Stimulated activated CD4-positive, alpha-beta T cell treated with anti-CD3 and anti-CD28 coated beads, TNF-alpha, amount 100 ng/mL, for 24 hours (primary cell): ENCODE measurements around the gene HTATSF1.

Source experiments
- DNase-seq, 3 experiments: peaks; one replicate each; pipeline ENCODE4 v3.0.0-alpha.2; 2020; ENCODE audit warnings: low read depth in 3 of 3

HTATSF1 gene

DNA sequence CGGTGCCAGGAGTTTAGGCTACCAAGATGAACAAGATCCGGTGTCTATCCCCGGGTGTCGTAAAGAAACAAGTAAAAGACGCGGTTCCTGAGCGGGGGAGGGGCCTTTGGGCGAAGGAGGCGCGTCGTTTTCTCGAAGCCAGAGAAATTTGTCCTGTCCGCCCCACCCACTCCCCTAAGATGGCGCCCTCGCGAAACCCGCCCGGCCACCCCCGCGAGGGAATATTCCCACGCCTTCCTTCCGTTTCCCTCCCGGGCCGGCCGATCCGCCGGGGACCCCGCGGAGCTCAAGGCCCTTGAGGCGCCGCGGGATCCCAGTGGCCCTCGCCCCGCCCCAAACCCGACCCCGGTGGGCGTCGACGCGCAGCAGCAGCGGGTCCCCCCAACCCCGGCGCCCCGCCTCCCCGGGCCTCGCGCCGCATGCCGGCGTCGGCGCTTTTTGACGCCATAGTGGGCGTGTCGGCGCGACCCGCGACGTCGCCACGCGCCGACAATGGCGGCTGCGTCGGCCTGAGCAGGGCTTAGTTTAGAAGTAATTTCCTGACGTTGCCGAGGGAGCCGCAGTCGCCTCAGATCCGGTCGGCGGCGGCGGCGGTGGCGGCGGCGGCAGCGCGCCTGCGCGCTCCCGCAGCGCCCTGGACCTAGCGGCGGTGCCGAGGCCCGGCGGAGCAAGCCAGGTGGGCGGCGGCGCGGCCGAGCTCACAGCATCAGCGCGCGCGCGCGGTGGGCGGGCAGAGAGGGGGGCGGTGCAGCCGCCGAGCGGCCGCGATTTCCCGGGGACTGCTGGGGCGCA, 432 bp upstream of the HTATSF1 start:
- peak; percentile 66 to 83 (median 70) for DNase-seq

DNA sequence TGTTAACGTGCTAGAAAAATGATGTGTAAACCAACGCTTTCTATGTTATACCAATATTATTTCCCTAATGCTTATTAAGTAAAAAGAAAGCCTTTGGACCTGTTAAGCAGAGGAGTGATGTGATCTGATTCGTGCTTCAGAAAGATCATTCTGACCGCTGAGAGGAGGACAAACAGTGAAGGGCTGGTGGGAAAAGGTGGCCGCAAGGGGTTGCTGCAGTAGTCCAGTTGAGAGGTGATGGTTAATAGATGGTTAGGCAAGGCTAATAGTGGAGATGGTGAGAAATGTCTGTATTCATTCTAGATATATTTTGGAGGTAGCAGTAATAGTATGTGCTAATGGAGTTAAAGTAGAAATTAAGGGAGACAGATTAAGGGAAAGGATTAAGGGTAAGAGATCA, 21.7 kb downstream of the HTATSF1 start:
- no peak for DNase-seq

DNA sequence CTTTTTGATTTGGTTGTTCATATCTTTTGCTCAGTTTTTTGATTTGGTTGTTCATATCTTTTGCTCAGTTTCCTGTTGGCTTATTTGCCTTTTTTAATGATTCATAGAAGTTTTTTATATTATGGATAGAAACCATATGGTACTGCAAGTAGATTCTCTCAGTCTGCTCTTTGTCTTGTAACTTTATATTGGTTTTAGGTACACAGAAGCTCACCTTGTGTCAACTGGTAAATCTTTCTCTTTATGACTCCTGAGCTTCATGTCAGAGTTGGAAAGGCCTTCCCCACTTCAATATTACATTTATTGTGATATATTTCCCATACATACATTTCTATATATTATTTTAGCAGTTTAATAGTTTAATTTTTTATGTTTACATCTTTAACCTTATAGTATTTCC, 26.4 kb downstream of the HTATSF1 start:
- DNase-seq, result no peak

DNA sequence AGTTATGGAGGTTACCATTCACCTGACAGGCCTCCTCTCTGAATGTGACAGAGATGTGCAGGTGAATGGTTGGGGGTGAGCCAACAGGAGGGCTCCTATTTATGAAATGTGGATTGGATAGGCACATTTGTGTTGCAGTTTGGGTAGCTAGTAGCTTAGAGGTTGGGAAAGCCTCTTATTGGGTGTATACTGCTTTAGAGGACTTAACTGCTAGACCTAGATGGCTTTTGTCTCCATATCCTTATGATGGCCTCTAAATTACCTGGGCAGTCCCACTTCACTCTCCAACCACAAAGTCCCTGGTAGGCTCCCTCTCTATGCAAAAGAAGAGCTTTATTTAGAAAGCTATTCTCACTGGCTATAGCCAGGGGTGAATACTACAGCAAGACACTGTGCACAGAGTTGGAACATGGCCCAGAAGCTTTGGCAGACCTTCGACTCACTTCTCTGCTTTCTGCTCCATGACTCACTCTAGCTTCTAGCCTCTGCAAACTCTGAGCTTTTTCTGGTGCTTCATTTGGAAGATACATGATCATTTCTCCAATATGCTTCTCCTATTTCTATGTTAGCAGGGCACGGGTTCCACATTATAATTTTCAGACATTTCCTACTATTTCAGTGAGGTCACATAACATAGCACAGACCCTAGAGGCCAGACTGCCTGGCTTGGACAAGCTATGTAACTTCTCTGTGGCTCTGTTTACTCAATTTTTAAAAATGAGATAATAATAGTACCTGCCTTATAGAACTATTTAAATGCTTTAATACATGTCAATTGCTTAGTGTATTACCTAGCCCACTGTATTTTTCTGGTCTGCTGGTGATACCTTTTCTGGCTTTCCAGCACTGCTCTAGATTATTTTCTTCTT, 28.6 kb downstream of the HTATSF1 start:
- DNase-seq, result no peak

DNA sequence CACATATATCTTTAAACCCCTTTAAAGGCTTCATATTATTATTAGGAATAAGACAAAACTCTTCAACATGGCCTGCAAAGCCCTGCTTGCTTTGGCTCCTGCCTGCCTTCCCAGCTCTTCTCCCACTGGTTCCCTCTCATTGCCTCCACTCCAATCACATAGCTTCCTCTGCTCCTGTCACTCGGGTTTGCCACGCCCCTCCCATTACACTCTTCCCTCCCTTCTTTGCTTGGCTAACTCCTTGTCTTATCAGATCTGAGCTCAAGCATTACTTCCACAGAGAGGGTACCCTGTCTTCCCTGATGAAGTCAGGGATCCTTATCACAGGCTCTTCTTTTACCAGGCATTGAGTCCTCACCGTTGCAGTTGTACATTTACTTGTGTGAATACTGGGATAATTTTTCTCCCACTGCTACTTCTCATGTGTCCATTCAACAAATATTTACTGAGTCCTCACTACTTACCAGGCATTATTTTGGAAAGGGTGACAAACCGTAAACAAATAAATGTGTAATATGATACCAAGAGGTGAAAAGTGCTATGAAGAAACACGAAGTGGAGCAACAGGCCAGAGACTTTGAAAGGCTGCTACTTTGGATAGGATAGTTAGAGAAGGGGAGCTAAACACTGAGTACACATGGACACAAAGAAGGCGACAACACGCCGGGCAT, 31.4 kb downstream of the HTATSF1 start:
- DNase-seq, result no peak

DNA sequence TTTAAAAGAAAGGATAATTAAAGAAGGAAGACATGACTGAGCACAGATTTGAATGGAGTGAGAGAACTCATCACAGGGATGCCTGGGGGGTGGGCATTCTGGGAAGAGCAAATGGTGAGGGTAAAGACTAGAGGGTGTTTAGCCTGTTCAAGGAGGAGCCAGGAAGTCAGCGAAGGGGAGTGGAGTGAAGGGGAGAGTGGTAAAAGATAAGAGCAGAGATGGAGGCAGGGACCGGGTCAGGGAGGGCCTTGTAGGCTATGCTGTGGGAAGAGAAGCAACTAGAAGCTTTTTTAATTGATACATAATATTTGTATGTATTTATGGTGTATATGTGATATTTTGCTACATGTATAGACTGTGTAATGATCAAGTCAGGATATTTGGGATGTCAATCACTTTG, 32.4 kb downstream of the HTATSF1 start:
- DNase-seq, result no peak

DNA sequence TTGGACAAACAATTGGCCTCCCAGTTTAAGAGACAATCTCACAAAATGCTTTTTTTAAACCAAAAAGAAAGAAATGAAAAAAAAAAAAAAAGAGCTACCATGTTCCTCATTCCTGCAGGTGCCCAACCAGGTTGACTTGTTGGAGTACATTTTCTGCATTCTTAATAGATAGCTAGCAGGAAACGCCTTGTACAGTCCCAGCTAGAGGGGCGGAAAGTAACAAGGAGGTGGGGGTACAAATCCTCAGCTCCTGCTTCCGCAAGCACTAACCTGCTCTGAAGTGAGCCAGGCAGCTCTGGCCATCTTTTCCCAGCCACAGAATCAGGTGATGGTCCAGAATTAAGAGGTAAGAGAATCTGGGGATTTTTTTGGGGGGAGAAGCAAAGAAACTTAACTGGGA, 34.6 kb downstream of the HTATSF1 start, which contains the start of gene VGLL1:
VGLL1 (plus strand) TSS at position 265 of the 400 bp plus-strand sequence. CDS start 3,806 bp downstream, outside the sequence.
- no peak for DNase-seq

DNA sequence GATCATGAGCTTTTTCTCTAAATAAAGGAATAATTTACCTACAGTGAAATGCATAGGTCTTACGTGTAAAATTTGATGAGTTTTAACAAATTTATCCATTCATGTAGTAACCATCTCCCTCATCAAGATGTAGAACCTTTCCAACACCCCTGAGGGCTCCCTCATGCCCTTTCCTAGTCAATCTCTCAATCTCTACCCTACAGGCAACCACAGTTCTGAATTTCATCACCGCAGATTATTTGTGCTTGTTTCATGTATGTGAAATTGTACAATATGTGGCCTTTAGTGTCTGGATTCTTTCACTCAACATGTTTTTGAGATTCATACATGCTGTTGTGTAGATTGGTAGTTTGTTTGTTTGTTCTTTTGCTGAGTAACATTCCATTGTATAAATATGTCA, 36.7 kb downstream of the HTATSF1 start:
- DNase-seq, result no peak

DNA sequence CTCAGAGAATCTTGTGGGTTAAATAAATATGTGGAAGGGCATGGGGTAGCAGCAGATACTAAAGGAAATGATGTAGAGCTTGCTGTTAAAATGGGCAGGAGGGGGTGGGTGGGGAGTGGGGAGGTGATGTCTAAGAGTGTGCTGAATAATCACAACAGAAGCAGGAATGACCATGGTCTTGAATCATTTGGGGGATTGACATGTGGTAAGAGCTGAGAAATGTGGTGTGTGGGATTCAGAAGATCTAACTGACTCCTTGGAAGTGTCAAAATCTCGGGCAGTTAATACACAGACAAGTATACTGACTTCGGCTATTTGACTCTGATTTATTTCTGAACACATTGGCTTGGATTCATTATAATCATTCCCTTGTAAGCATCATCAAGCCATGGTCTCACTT, 41.4 kb downstream of the HTATSF1 start:
- DNase-seq, result no peak

DNA sequence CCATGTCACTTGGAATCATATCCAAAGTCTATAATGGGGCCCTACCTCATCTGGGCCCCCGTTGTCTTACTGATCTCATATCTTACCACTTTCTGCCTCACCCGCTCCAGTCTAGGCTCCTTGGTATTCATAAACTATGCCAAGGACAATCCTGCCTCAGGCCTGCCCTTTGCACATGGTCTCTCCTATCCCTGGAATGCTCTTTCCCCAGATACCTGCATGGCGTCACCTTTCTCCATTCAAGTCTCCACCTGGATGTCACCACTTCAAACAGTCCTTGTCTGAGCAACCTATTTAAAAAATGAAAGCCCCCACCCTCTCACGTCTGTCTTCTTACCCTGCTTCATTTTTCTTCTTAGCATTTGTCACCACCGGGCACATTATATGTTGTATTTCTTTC, 42.8 kb downstream of the HTATSF1 start:
- DNase-seq, result no peak

DNA sequence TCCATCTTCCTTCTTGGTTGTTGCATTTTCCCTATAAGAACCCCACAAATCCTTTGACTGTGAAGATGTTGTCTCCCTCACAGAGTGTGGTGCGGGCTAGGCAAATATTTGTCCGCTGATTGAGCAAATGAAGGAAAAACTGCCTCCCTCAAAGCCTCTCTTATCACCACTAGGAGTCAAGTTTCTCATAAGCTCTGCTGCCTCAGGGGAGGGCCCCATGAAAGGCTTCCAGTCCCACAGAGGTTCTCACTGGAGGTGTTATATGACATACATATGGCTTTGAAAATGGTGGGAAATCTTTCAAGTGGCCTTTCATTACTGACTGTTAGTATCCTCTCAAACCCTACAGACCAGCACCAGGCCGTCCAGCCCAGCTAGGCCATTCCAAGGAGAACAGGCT, 43.9 kb downstream of the HTATSF1 start:
- no peak for DNase-seq

DNA sequence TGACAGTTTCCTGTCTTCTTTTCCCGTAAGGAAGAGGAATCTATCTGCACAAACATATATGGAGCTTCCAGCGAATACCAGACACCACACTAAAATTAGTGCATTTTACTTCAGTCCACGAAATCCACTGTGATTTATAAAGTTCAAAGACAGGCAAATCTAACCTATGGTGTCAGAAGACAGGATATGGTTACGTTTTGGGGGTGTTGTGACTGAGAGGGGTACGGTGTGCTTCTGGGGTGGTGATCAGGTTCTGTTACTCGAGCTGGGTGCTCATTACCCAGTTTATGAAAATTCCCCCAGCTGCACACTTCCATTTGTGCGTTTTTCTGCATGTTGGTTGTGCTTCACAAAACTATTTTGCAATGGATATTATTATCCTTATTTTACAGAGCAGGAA, 44.9 kb downstream of the HTATSF1 start:
- no peak for DNase-seq

DNA sequence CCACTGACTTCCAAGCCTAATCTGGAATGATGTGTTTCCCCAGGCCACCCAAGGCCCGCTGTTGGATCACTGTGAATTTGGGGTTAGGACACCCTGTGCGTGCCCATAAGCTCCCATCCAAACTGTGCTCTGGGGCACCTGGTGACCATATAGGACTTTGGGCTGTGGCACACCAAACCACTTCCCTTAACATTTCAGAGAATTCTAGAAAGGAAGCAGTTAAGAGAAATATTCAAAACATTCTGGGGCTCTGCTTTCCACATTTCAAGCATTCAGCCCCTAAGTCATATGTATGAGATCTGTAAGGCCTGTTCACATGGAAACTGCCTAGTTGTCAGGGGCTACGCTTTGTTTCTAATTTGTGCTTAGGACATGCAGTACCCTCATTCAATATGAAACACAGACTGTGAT, 49.0 kb downstream of the HTATSF1 start:
- DNase-seq, result no peak

DNA sequence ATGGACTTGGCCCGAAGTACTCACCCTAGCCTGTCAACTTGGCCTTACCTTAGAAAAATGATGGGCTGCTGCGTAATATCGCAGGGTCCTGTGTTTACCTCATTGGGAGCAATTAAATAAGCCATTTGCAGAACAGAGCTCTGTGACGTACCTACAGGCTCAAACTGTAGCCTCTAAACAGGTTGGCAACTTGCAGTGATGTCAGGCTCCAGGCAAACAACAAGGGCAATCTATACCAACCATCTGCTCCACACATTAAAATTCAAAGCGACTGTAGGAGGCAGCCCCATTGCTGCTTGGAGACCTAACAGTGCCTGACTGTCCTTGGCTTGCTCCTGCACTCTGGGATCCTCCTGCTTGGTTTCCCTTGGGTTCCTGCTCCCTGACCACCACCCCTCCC, 51.8 kb downstream of the HTATSF1 start:
- DNase-seq, result no peak

DNA sequence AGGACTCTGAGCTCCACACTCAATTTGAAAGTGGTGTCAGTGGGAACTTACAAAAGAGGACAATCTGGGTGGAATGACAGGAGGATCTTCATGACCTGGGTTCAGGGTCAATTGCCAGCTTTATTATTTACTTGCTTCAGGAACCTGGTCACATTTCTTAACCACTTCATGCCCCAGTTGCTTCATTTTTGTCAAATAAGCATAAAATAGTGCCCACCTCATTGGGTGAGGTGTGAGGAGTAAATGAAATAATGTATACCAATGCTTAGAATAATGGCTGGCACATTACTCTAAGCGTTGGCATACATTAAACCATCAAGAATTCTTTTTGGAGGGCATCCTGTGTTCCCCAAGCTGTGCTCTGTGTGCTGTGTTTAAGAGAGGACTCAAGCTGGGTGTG, 54.0 kb downstream of the HTATSF1 start:
- no peak for DNase-seq

DNA sequence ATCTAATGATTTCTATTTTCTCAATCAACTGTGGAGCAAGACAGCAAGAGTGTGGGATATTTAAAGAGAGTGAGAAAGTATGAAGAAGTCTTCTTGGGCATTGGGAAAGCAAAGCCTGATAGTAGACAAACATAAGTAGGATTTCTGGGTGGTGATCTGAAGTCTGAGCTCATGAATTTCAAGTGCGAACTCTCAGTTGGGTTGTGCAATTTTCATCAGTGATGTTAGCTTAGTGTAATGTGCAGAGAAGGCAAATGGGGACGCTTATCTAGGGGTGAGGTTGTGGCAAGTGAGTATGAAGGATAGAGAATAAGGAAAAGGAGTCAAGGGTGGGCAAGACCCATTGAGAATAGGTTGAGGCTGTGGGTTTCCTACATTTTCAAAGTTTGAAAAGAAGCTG, 58.3 kb downstream of the HTATSF1 start:
- no peak for DNase-seq
